A549 (cell line): Measurements from ENCODE around the gene OLIG1. TPM values are rescaled to one million over a fixed set of nuclear protein-coding genes. Genes with fewer than 3 reads are reported as not detected.

Experiments
- ATAC-seq, 2 experiments: fragments of 200-7000 bp in 1 of 2; fragments of >200 bp in 1 of 2; cut with Nextera tagmentation in 1 of 2; cut with Tn5 transposase in 1 of 2; 3 replicates each; pipeline versions ENCODE4 v1.8.0 to v1.9.1; 2018 to 2020; ENCODE audit warnings: mild to moderate bottlenecking in 1 of 2, moderate library complexity in 1 of 2
- CTCF ChIA-PET: fragments of 300-600 bp; sonication (Branson Sonifier 250); formaldehyde crosslinking; extraction: SDS; loops from one replicate; lab custom pipeline; 2021; ENCODE audit warnings: antibody characterized with exemption, inconsistent platforms; lab: Yijun Ruan, JAX
- POLR2A ChIA-PET: fragments of 350-600 bp; formaldehyde crosslinking; extraction: SDS; loops from one replicate; lab custom pipeline; 2021; ENCODE audit warnings: antibody characterized with exemption, inconsistent platforms; lab: Yijun Ruan, JAX
- DNase-seq, 2 experiments: peaks; one replicate each; pipeline versions ENCODE4 v3.0.0 to v3.0.0-alpha.2; 2011 to 2016; ENCODE audit warnings: low read depth in 1 of 2, low spot score in 1 of 2
- FAIRE-seq: peaks from 2 replicates; lab custom pipeline; 2011; peaks lifted over from hg19 to GRCh38; lab: Jason Lieb, UNC
- H3K27ac ChIP-seq, 2 experiments: fragments of >200 bp; sonication (Bioruptor Twin); formaldehyde crosslinking; 3 replicates each; pipeline ENCODE4 v1.5.1; 2016 to 2017
- H3K4me1 ChIP-seq: fragments of >200 bp; sonication (Bioruptor Twin); formaldehyde crosslinking; 3 replicates; pipeline ENCODE4 v1.6.1; 2016
- H3K4me2 ChIP-seq: fragments of >200 bp; sonication (Bioruptor Twin); formaldehyde crosslinking; 3 replicates; pipeline ENCODE4 v1.6.1; 2016
- H3K4me3 ChIP-seq: fragments of >200 bp; sonication (Bioruptor Twin); formaldehyde crosslinking; 3 replicates; pipeline ENCODE4 v1.5.1; 2016
- H3K9me3 ChIP-seq: fragments of >200 bp; sonication (Bioruptor Twin); formaldehyde crosslinking; 3 replicates; pipeline ENCODE4 v1.6.1; 2016
- CBX2 ChIP-seq: fragments of 200-600 bp; sonication (generic); IDR thresholded peaks from 2 replicates; pipeline ENCODE4 v1.6.1; 2016; ENCODE audit warnings: low read depth, mild to moderate bottlenecking, borderline replicate concordance
- CBX8 ChIP-seq: fragments of 200-600 bp; sonication (generic); IDR thresholded peaks from 2 replicates; pipeline ENCODE4 v1.6.1; 2016
- CHD2 ChIP-seq: fragments of 150-350 bp; IDR thresholded peaks from 2 replicates; pipeline ENCODE4 v1.6.1; 2014; ENCODE audit warnings: low read length; ENCODE audit not compliant: partially characterized antibody
- CHD4 ChIP-seq: fragments of 200-600 bp; sonication (generic); IDR thresholded peaks from 2 replicates; pipeline ENCODE4 v1.6.1; 2016; ENCODE audit warnings: antibody characterized with exemption, mild to moderate bottlenecking, borderline replicate concordance
- EP300 ChIP-seq, 2 experiments: fragments of >200 bp; sonication (Bioruptor Twin); formaldehyde crosslinking; IDR thresholded peaks; 2 replicates in 1 of 2; 3 replicates in 1 of 2; pipeline ENCODE4 v1.6.1; 2016 to 2017
- ESRRA ChIP-seq: fragments of 150-350 bp; IDR thresholded peaks from 2 replicates; pipeline ENCODE4 v1.6.1; 2014; ENCODE audit warnings: mild to moderate bottlenecking, low read length, borderline replicate concordance
- HEYL ChIP-seq: fragments of 250-450 bp; sonication (Bioruptor Pico); IDR thresholded peaks from 2 replicates; pipeline ENCODE4 v1.8.0; 2021; ENCODE audit warnings: mild to moderate bottlenecking, moderate library complexity
- HOXA7 ChIP-seq: fragments of 250-450 bp; sonication (Bioruptor Pico); IDR thresholded peaks from 2 replicates; pipeline ENCODE4 v1.5.0; 2020; ENCODE audit warnings: mild to moderate bottlenecking, moderate library complexity
- HOXB5 ChIP-seq: fragments of 250-450 bp; sonication (Bioruptor Pico); IDR thresholded peaks from 2 replicates; pipeline ENCODE4 v1.5.0; 2020; ENCODE audit warnings: mild to moderate bottlenecking, moderate library complexity
- JUN ChIP-seq, 2 experiments: fragments of >200 bp; sonication (Bioruptor Twin); formaldehyde crosslinking; IDR thresholded peaks; 2 replicates in 1 of 2; 3 replicates in 1 of 2; pipeline ENCODE4 v1.6.1; 2016 to 2017
- MAFK ChIP-seq: fragments of 450-650 bp; IDR thresholded peaks from 2 replicates; pipeline ENCODE4 v1.6.1; 2014; ENCODE audit not compliant: partially characterized antibody
- MAZ ChIP-seq: fragments of 150-350 bp; IDR thresholded peaks from 2 replicates; pipeline ENCODE4 v1.6.1; 2014; ENCODE audit warnings: antibody characterized with exemption, low read depth, low read length, borderline replicate concordance
- NFE2L2 ChIP-seq: fragments of 150-350 bp; conservative IDR thresholded peaks from 2 replicates; pipeline ENCODE4 v1.6.1; 2014; ENCODE audit warnings: low read length
- NPAS2 ChIP-seq: fragments of 250-450 bp; sonication (Bioruptor Pico); IDR thresholded peaks from 2 replicates; pipeline ENCODE4 v1.8.0; 2022; ENCODE audit warnings: mild to moderate bottlenecking, moderate library complexity, borderline replicate concordance
- REST ChIP-seq: fragments of 200-600 bp; sonication (generic); IDR thresholded peaks from 2 replicates; pipeline ENCODE4 v1.6.1; 2016; ENCODE audit warnings: antibody characterized with exemption, mild to moderate bottlenecking, moderate library complexity
- SMC3 ChIP-seq: fragments of >200 bp; sonication (Bioruptor Twin); formaldehyde crosslinking; IDR thresholded peaks from 3 replicates; pipeline ENCODE4 v1.6.1; 2018; ENCODE audit warnings: inconsistent platforms
- TFCP2L1 ChIP-seq: fragments of 250-450 bp; sonication (Bioruptor Pico); IDR thresholded peaks from 2 replicates; pipeline ENCODE4 v1.5.0; 2021; ENCODE audit warnings: mild to moderate bottlenecking
- ZC3H11A ChIP-seq: fragments of 450-650 bp; IDR thresholded peaks from 2 replicates; pipeline ENCODE4 v1.6.1; 2014; ENCODE audit warnings: antibody characterized with exemption, mild to moderate bottlenecking
- WGBS: methylation state at CpG from one replicate; pipeline ENCODE4 v1.1.6; 2017; ENCODE audit errors: missing lambda C conversion rate; 5-methylcytosine and 5-hydroxymethylcytosine counted together
- polyA plus RNA-seq, 4 experiments: library from polyadenylated mRNA; depleted of rRNA in 3 of 4; stranded (reverse); fragments of >200 nt; fragmentation: RNase III in 1 of 4; extraction: RNeasy Plus Mini Kit Qiagen cat#74134 plus additional on column Dnase treatment in 1 of 4; gene quantifications; 2 replicates in 3 of 4; 3 replicates in 1 of 4; pipeline ENCODE4 v1.2.3, GENCODE V29; 2011 to 2017
- TF ChIP-seq, protein P1 (sequence below): fragments of 450-650 bp; IDR thresholded peaks from 2 replicates; pipeline ENCODE4 v1.6.1; 2014; ENCODE audit warnings: antibody characterized with exemption
- TF ChIP-seq, protein P2 (sequence below): fragments of 250-450 bp; sonication (Bioruptor Pico); IDR thresholded peaks from 2 replicates; pipeline ENCODE4 v1.5.0; 2021; ENCODE audit warnings: mild to moderate bottlenecking, moderate library complexity, borderline replicate concordance

OLIG1 gene
- polyA plus RNA-seq, 2 of the 4 experiments (the other 2 are of a cell fraction) = not detected

GRCh38 chr21:33033094-33033951, 36.6 kb upstream of the OLIG1 start:
- Histone ChIP-seq H3K27ac (no peak overlapping the region), H3K4me1 (no peaks in the 10 kb centered on the region), H3K9me3 (no peaks in the 10 kb centered on the region), H3K4me2 (no peak overlapping the region), H3K4me3 (no peak overlapping the region)
- TF ChIP-seq NFE2L2 = no peak
- TF ChIP-seq, protein P1, sequence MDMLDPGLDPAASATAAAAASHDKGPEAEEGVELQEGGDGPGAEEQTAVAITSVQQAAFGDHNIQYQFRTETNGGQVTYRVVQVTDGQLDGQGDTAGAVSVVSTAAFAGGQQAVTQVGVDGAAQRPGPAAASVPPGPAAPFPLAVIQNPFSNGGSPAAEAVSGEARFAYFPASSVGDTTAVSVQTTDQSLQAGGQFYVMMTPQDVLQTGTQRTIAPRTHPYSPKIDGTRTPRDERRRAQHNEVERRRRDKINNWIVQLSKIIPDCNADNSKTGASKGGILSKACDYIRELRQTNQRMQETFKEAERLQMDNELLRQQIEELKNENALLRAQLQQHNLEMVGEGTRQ = no peak
- TF ChIP-seq EP300 (IDR thresholded peaks at IDR 0.05) = no peak
- ChIA-PET POLR2A (no interaction called here), CTCF (interaction anchor here (0.5 to 1.1 kb wide), 3 partner anchors 45 to 114 kb away, joined by 3 to 4 read pairs (median 3); no protein-coding TSS in a partner anchor)
- DNase-seq (no peak), ATAC-seq (no peak), FAIRE-seq (no peak)
- WGBS = 32% methylated on average over 16 of the region's 76 CpGs

GRCh38 chr21:33033961-33034413, 36.0 kb upstream of the OLIG1 start:
- POLR2A ChIA-PET = no interaction called here
- no peak for DNase-seq
- H3K27ac ChIP-seq = no peak overlapping the region
- no peaks in the 10 kb centered on the region for H3K4me1 ChIP-seq
- no peaks in the 10 kb centered on the region for H3K9me3 ChIP-seq
- FAIRE-seq = no peak
- no peak overlapping the region for H3K4me2 ChIP-seq
- TF ChIP-seq NPAS2 (CRISPR knock-in tag) (no peak), MAFK (no peak), TFCP2L1 (CRISPR knock-in tag) (no peak), CHD4 (no peak), CBX8 (no peak)
- CTCF ChIA-PET = interaction anchor here (0.6 to 1.1 kb wide), 2 partner anchors 45 to 439 kb away, joined by 3 to 4 read pairs; no protein-coding TSS in a partner anchor
- H3K4me3 ChIP-seq = no peak overlapping the region
- WGBS = 56% methylated on average over 12 of the region's 20 CpGs
- ATAC-seq = no peak

DNA sequence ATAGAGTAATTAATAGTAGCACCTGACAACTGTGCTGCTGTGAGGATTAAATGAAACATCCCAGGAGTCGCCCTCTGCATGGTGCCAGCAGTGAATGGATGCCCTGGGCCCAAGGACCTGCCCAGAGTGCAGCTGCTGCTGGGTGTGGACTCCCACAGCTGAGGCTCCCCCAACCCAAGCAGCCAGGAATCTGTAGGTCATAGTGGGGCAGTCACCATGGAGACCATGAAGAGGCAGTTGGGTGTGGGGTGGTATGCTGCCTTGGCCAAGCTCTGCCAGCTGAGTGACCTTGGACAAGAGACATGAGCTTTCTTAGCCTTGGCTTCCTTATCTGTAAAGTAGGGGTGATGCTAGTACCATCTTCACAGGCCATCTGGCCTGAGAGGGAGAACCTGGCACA, 34.8 kb upstream of the OLIG1 start:
- Histone ChIP-seq H3K4me1 (no peaks in the 10 kb centered on the region), H3K4me2 (no peak overlapping the region), H3K27ac (no peak overlapping the region), H3K9me3 (no peaks in the 10 kb centered on the region), H3K4me3 (no peak overlapping the region)
- DNase-seq (no peak), ATAC-seq (no peak), FAIRE-seq (no peak)
- WGBS = 0% methylated on average over 1 of the region's 1 CpG
- ChIA-PET CTCF (no interaction called here), POLR2A (no interaction called here)
- no peak for TF ChIP-seq SMC3
- TF ChIP-seq JUN (IDR thresholded peaks at IDR 0.05) = no peak
- TF ChIP-seq NPAS2 (CRISPR knock-in tag) = no peak
- TF ChIP-seq HOXB5 (CRISPR knock-in tag) = no peak
- TF ChIP-seq, protein P2, sequence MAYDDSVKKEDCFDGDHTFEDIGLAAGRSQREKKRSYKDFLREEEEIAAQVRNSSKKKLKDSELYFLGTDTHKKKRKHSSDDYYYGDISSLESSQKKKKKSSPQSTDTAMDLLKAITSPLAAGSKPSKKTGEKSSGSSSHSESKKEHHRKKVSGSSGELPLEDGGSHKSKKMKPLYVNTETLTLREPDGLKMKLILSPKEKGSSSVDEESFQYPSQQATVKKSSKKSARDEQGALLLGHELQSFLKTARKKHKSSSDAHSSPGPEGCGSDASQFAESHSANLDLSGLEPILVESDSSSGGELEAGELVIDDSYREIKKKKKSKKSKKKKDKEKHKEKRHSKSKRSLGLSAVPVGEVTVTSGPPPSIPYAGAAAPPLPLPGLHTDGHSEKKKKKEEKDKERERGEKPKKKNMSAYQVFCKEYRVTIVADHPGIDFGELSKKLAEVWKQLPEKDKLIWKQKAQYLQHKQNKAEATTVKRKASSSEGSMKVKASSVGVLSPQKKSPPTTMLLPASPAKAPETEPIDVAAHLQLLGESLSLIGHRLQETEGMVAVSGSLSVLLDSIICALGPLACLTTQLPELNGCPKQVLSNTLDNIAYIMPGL (CRISPR knock-in tag) = no peak

- Histone ChIP-seq H3K4me2 (no peak overlapping the region), H3K4me1 (no peaks in the 10 kb centered on the region), H3K9me3 (no peaks in the 10 kb centered on the region), H3K27ac (no peak overlapping the region), H3K4me3 (no peak overlapping the region)
- no peak for FAIRE-seq
- CTCF ChIA-PET = no interaction called here
- ATAC-seq = no peak
- DNase-seq = no peak
- POLR2A ChIA-PET = no interaction called here
- WGBS = 26% methylated on average over 11 of the region's 11 CpGs
- TF ChIP-seq HEYL (CRISPR knock-in tag) = no peak
- no peak for TF ChIP-seq HOXA7 (CRISPR knock-in tag)
- no peak for TF ChIP-seq EP300 (IDR thresholded peaks at IDR 0.05)
- TF ChIP-seq SMC3 = no peak
- TF ChIP-seq MAZ = no peak
- TF ChIP-seq CBX2 = no peak
- TF ChIP-seq CBX8 = no peak
- TF ChIP-seq HOXB5 (CRISPR knock-in tag) = no peak
- no peak for TF ChIP-seq CHD2
- no peak for TF ChIP-seq ZC3H11A
- no peak for TF ChIP-seq ESRRA
- TF ChIP-seq REST = no peak
- TF ChIP-seq, protein P1 = no peak
Observed at GRCh38 chr21:33036430-33037162, 33.3 kb upstream of the OLIG1 start.
